B cell (primary cell): ENCODE results near the gene NPFFR1.

Source experiments
- EZH2 ChIP-seq: IDR thresholded peaks from 2 replicates; pipeline ENCODE4 v1.6.1; 2012; ENCODE audit warnings: borderline replicate concordance, low read depth, mild to moderate bottlenecking, moderate library complexity, low read length; ENCODE audit not compliant: insufficient read depth, poor library complexity, severe bottlenecking
- TF ChIP-seq, protein P1 (sequence below): fragments of 200-600 bp; IDR thresholded peaks from one replicate; pipeline ENCODE4 v1.8.0; 2022; ENCODE audit warnings: antibody characterized with exemption, mild to moderate bottlenecking

DNA sequence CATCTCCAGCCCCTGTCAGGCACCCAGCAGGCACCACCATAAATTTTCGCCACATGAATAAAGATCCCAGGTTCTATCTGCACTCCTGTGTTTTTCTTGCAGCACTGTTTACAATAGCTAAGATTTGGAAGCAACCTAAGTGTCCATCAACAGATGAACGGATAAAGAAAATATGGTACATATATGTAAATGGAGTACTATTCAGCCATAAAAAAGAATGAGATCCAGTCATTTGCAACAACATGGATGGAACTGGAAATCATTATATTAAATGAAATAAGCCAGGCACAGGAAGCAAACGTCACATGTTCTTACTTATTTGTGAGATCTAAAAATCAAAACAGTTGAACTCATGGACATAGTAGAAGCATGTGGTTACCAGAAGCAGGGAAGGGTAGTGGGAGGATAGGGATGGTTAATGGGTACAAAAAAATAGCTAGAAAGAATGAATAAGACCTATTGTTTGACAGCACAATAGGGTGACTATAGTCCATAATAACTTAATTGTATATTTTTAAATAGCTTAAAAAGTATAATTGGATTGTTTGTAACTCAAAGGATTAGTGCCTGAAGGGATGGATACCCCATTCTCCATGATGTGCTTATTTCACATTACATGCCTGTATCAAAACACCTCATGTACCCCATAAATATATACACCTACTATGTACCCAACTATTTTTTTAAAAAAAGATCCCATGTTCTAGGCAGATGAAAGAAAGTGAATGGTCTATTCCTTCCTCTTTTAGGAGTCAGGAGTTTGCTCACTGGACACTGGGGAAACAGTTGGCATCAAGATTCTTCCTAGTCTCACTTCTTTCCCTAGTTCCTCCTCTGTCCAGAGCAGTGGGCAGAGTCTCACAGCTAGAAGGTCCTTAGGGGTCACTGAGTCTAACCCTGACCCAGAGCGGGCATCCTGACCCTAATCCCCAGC lies 1.0 kb upstream of the NPFFR1 start:
- TF ChIP-seq, protein P1, sequence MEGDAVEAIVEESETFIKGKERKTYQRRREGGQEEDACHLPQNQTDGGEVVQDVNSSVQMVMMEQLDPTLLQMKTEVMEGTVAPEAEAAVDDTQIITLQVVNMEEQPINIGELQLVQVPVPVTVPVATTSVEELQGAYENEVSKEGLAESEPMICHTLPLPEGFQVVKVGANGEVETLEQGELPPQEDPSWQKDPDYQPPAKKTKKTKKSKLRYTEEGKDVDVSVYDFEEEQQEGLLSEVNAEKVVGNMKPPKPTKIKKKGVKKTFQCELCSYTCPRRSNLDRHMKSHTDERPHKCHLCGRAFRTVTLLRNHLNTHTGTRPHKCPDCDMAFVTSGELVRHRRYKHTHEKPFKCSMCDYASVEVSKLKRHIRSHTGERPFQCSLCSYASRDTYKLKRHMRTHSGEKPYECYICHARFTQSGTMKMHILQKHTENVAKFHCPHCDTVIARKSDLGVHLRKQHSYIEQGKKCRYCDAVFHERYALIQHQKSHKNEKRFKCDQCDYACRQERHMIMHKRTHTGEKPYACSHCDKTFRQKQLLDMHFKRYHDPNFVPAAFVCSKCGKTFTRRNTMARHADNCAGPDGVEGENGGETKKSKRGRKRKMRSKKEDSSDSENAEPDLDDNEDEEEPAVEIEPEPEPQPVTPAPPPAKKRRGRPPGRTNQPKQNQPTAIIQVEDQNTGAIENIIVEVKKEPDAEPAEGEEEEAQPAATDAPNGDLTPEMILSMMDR: no peak
- TF ChIP-seq EZH2: no peak
